Right lobe of liver (tissue), 6 donors: Measurements from ENCODE around the gene GCK. TPM values are rescaled to one million over a fixed set of nuclear protein-coding genes. Genes with fewer than 3 reads are reported as not detected.

Experiments
- ATAC-seq, 4 donors: fragments of 200-7000 bp; cut with Tn5 transposase; one replicate each; pipeline ENCODE4 v1.9.1; 2020; ENCODE audit warnings: mild to moderate bottlenecking in 4 of 4, moderate library complexity in 4 of 4
- DNase-seq, 3 donors: peaks; one replicate each; pipeline ENCODE4 v3.0.0-alpha.2; 2020
- H3K27ac ChIP-seq, 3 donors: fragments of 200-600 bp; one replicate each; pipeline ENCODE4 v1.8.0; 2022
- H3K27me3 ChIP-seq, 2 donors: fragments of 200-600 bp; one replicate each; pipeline ENCODE4 v1.8.0; 2022
- H3K36me3 ChIP-seq, 4 donors: fragments of 200-600 bp; sonication (generic) in 1 of 4; one replicate each; pipeline versions ENCODE4 v1.5.1 to v1.8.0; 2017 to 2022; ENCODE audit warnings: control low read depth in 1 of 4
- H3K4me1 ChIP-seq, 4 donors: fragments of 200-600 bp; sonication (generic) in 1 of 4; one replicate each; pipeline versions ENCODE4 v1.5.1 to v1.8.0; 2017 to 2022; ENCODE audit warnings: control low read depth in 1 of 4
- H3K4me3 ChIP-seq, 3 donors: fragments of 200-600 bp; one replicate each; pipeline ENCODE4 v1.8.0; 2022
- H3K9me3 ChIP-seq, 4 donors: fragments of 200-600 bp; sonication (generic) in 1 of 4; one replicate each; pipeline versions ENCODE4 v1.5.1 to v1.8.0; 2017 to 2022; ENCODE audit warnings: control low read depth in 1 of 4
- CTCF ChIP-seq, 4 donors: fragments of 200-600 bp in 3 of 4; fragments of 450-650 bp in 1 of 4; IDR thresholded peaks; one replicate each; pipeline versions ENCODE4 v1.5.1 to v1.8.0; 2016 to 2022; ENCODE audit warnings: antibody characterized with exemption in 4 of 4, mild to moderate bottlenecking in 2 of 4
- POLR2A ChIP-seq: fragments of 450-650 bp; IDR thresholded peaks from one replicate; pipeline ENCODE4 v1.6.1; 2017; ENCODE audit warnings: antibody characterized with exemption, mild to moderate bottlenecking
- WGBS: methylation state at CpG from one replicate; pipeline ENCODE4 v1.1.6; 2018; ENCODE audit warnings: low coverage, low lambda C conversion rate; ENCODE audit not compliant: insufficient coverage; ENCODE audit errors: missing lambda C conversion rate; 5-methylcytosine and 5-hydroxymethylcytosine counted together
- intact Hi-C, 2 donors: fragments of 100-400 bp; cut with DNase I; formaldehyde crosslinking; loops; one replicate each; pipeline versions ENCODE4 v1.11.2 to v1.14.1; 2022
- total RNA-seq, 6 experiments: library from RNA; depleted of rRNA in 2 of 6; stranded (reverse); fragments of >200 nt in 2 of 6; fragmentation: NEBNext Ultra II Directional in 3 of 6; extraction: Animal tissue kit (Norgen Biotek cat#: 25700) in 3 of 6; gene quantifications; one replicate each; pipeline versions ENCODE4 v1.1.0 to v1.2.4, GENCODE V29; 2016 to 2023
- donor health status: DM: no; HTN: yes; CAD: no.
- donor health status: DM: no; HTN: no; CAD: no.
- donor health status: DM: no; HTN: no; CAD: no.
- donor health status: DM: no; HTN: yes; CAD: no.
- donor health status: DM: no; HTN: yes; CAD: no.

The GCK gene
- total RNA-seq, 6 experiments from 2014 or later: 0.50 to 5.9 (median 2.0) TPM

GRCh38 chr7:44221231-44221791 is 32.1 kb upstream of the GCK start:
- H3K9me3 ChIP-seq: no peaks in the 10 kb centered on the region
- H3K4me3 ChIP-seq: no peak overlapping the region
- no peaks in the 10 kb centered on the region for H3K36me3 ChIP-seq
- no peak overlapping the region for H3K27ac ChIP-seq
- DNase-seq: peak in 2 of 3 donors; percentile 19 to 46
- 77% methylated on average over 9 of the region's 30 CpGs for WGBS
- intact Hi-C loops: no loop called here
- no peaks in the 10 kb centered on the region for H3K4me1 ChIP-seq
- TF ChIP-seq CTCF (IDR thresholded peaks at IDR 0.05) (no peak), POLR2A (no peak)
- no peaks in the 10 kb centered on the region for H3K27me3 ChIP-seq
- no peak for ATAC-seq

- Histone ChIP-seq H3K4me3 (no peak overlapping the region), H3K27me3 (no peaks in the 10 kb centered on the region), H3K4me1 (no peaks in the 10 kb centered on the region), H3K9me3 (no peaks in the 10 kb centered on the region), H3K27ac (no peak overlapping the region), H3K36me3 (no peaks in the 10 kb centered on the region)
- ATAC-seq (no peak), DNase-seq (peak in 2 of 3 donors; percentile 10 to 39)
- intact Hi-C loops: no loop called here
- 87% methylated on average over 4 of the region's 24 CpGs for WGBS
- TF ChIP-seq CTCF (IDR thresholded peaks at IDR 0.05) (no peak), POLR2A (no peak)
Observed at GRCh38 chr7:44220358-44221112, 31.3 kb upstream of the GCK start.

GRCh38 chr7:44220046-44220357 is 30.8 kb upstream of the GCK start:
- Histone ChIP-seq H3K4me1 (no peaks in the 10 kb centered on the region), H3K27me3 (no peaks in the 10 kb centered on the region), H3K4me3 (no peak overlapping the region), H3K27ac (no peak overlapping the region), H3K9me3 (no peaks in the 10 kb centered on the region), H3K36me3 (no peaks in the 10 kb centered on the region)
- intact Hi-C loops: no loop called here
- TF ChIP-seq CTCF (IDR thresholded peaks at IDR 0.05) (no peak), POLR2A (no peak)
- DNase-seq: peak in 2 of 3 donors; percentile 12 to 56
- WGBS: no CpG with 5 or more reads among the region's 26 CpGs
- no peak for ATAC-seq

GRCh38 chr7:44219371-44220045 is 30.3 kb upstream of the GCK start:
- no peak for ATAC-seq
- H3K4me3 ChIP-seq: no peak overlapping the region

More at GRCh38 chr7:44219371-44220045, 30.3 kb upstream of the GCK start:
- no peaks in the 10 kb centered on the region for H3K36me3 ChIP-seq
- peak in 2 of 3 donors; percentile 11 to 40 for DNase-seq
- no peaks in the 10 kb centered on the region for H3K27me3 ChIP-seq
- H3K27ac ChIP-seq: no peak overlapping the region
- TF ChIP-seq CTCF (IDR thresholded peaks at IDR 0.05) (no peak), POLR2A (no peak)
- no peaks in the 10 kb centered on the region for H3K9me3 ChIP-seq
- intact Hi-C loops: no loop called here
- 90% methylated on average over 2 of the region's 18 CpGs for WGBS
- no peaks in the 10 kb centered on the region for H3K4me1 ChIP-seq
